ENCODE measurements around the gene PRR23E.

Gene PRR23E

DNA sequence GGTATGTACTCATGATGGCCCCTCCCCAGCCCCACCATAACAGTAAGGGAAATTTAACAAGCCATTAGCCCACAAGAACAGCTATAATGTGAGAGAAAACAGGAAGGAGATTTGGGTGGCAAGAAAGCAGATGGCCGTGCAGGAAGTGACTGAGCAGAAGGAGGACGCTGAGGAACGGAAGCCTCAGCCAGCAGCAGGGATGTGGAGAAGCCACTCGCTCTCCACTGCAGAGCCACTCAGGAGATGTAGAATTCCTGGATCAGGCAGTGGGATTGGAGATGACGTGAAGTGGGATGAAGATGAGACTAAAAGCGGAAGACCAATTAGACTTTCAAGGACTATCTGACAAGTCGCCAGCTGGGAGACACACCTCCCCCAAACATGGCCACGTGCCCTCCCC lies 31.2 kb downstream of the PRR23E start:
- no peaks in the 10 kb centered on the region for H3K27me3 ChIP-seq (ENCODE audit: control insufficient read depth, insufficient read depth, low read length, poor library complexity, severe bottlenecking)
- no peak overlapping the region for H3K27ac ChIP-seq (ENCODE audit: insufficient read depth, low read depth, low read length, poor library complexity, severe bottlenecking)
- 92 to 95% methylated on average over 8 of the region's 8 CpGs for WGBS, 2 experiments
- no peaks in the 10 kb centered on the region for H3K36me3 ChIP-seq (ENCODE audit: control insufficient read depth, insufficient read depth, low read length)
- no peaks in the 10 kb centered on the region for H3K9me3 ChIP-seq (ENCODE audit: control insufficient read depth, low read length)
- H3K4me1 ChIP-seq (ENCODE audit: control insufficient read depth, insufficient read depth, low read length) = peaks cover 23% of the 10 kb centered on the region
- H3K4me3 ChIP-seq (ENCODE audit: insufficient read depth, low read depth, low read length) = no peak overlapping the region

DNA sequence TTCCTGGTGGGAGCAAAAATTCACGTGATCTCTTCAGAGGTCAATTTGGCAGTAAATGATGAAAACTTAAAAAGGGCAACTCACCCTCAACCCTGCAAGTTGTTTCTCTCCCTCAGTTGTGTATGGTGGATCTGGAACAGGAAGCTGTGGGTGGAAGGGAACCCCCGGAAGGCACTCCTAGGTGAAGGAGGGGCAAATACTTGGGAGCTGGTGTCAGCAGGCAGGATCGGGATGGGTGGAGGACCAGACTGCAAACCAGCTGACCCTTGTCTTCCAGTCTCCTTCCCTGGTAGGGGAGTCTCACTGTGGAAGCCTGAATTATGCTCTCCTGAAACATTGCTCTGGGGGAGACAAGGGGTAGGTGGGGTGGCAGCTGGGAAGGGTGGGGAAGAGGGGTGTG lies 33.5 kb downstream of the PRR23E start:
- Histone ChIP-seq H3K27ac (ENCODE audit: insufficient read depth, low read depth, low read length, poor library complexity, severe bottlenecking) (no peak overlapping the region), H3K36me3 (ENCODE audit: control insufficient read depth, insufficient read depth, low read length) (no peaks in the 10 kb centered on the region), H3K4me1 (ENCODE audit: control insufficient read depth, insufficient read depth, low read length) (peaks cover 14% of the 10 kb centered on the region), H3K27me3 (ENCODE audit: control insufficient read depth, insufficient read depth, low read length, poor library complexity, severe bottlenecking) (no peaks in the 10 kb centered on the region), H3K4me3 (ENCODE audit: insufficient read depth, low read depth, low read length) (no peak overlapping the region), H3K9me3 (ENCODE audit: control insufficient read depth, low read length) (no peaks in the 10 kb centered on the region)
- 91 to 93% methylated on average over 3 of the region's 3 CpGs for WGBS, 2 experiments

DNA sequence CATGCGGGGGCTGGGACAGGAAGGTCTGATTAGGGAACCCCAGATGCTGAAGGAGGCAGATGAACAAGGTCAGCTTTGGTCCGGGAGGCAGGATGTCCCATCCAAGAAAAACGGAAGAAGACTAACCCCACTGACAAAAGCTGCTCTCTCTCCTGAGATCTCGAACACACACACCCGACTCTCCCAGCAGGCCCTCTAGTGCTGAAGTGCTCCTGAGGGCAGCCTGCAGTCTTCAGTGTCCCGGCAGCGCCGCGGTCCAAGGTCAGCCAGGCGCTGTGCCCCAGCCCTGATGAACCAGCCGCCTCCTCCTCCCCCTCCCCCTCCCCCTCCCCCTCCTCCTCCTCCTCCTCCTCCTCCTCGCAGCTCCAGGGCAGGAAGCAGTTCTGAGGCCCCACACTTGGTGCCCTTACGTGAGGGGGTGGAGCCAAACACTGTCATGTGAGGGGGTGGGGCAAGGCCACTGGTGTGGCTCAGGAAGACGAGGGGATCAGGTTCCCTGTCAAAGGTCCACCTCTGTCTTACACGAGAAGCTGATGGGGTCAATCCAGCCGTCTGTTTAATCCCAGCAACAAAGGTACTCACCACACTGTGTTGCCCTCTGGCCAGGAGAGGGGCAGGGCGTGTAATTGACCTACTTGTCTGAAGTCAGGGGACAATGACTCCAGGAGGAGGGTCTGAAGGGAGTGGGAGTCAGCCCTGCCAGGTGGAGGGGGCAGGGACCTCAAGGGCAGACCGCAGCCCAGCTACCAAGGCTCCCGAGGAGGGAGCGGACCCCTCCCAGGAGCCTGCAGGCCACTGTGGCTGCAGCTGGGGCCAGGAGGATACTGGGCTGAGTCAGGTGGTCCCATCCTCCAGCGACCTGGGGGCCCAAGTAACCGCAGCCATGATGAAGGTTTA lies 34.3 kb downstream of the PRR23E start:
- Histone ChIP-seq H3K27me3 (ENCODE audit: control insufficient read depth, insufficient read depth, low read length, poor library complexity, severe bottlenecking) (no peaks in the 10 kb centered on the region), H3K36me3 (ENCODE audit: control insufficient read depth, insufficient read depth, low read length) (no peaks in the 10 kb centered on the region), H3K4me3 (ENCODE audit: insufficient read depth, low read depth, low read length) (no peak overlapping the region), H3K9me3 (ENCODE audit: control insufficient read depth, low read length) (no peaks in the 10 kb centered on the region), H3K27ac (ENCODE audit: insufficient read depth, low read depth, low read length, poor library complexity, severe bottlenecking) (peak overlapping the region; percentile 12), H3K4me1 (ENCODE audit: control insufficient read depth, insufficient read depth, low read length) (peaks cover 7% of the 10 kb centered on the region)
- WGBS, 2 experiments = 65 to 68% methylated on average over 15 to 19 of the region's 22 CpGs

DNA sequence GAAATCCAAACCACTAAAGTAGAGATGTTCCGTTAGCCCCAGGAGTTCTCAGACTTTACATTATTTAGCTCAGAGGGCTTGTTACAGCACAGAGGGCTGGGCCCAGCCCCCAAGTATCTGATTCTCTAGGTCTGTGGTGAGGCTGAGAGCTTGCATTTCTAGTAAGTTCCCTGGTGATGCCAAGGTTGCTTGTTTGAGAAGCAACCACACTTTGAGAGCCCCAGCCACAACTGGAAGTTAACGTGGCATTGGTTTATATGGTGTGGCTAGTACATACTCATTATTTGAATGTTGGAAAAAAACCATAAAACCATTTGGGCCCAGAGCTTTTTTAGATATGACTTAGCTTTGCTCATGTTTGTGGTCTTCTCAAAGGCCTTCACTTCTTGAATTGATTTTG lies 35.9 kb downstream of the PRR23E start:
- no peak overlapping the region for H3K4me3 ChIP-seq (ENCODE audit: insufficient read depth, low read depth, low read length)
- H3K36me3 ChIP-seq (ENCODE audit: control insufficient read depth, insufficient read depth, low read length) = no peaks in the 10 kb centered on the region
- H3K27ac ChIP-seq (ENCODE audit: insufficient read depth, low read depth, low read length, poor library complexity, severe bottlenecking) = no peak overlapping the region
- WGBS, 2 experiments = 80 to 94% methylated on average over 2 of the region's 2 CpGs
- peaks cover 7% of the 10 kb centered on the region for H3K4me1 ChIP-seq (ENCODE audit: control insufficient read depth, insufficient read depth, low read length)
- H3K27me3 ChIP-seq (ENCODE audit: control insufficient read depth, insufficient read depth, low read length, poor library complexity, severe bottlenecking) = no peaks in the 10 kb centered on the region
- no peaks in the 10 kb centered on the region for H3K9me3 ChIP-seq (ENCODE audit: control insufficient read depth, low read length)

DNA sequence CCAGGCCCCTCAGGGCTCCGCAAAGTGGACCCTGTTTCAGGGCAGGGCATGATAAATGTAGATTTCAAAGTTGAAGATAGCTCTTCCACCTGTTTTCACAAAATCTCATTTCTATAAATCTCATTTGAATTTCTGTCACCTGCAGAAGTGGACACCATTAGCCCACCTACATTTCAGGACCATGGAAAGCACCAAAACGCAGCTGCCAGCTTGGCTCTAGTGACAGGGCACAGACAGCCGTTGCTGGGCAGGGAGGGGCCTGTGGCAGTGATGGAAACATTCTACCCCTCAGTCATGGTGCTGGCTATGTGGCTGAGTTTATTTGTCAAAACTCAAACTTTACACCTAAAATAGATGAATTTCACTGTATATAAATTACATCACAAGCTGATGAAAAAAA lies 40.4 kb downstream of the PRR23E start:
- no peaks in the 10 kb centered on the region for H3K36me3 ChIP-seq (ENCODE audit: control insufficient read depth, insufficient read depth, low read length)
- no peak overlapping the region for H3K27ac ChIP-seq (ENCODE audit: insufficient read depth, low read depth, low read length, poor library complexity, severe bottlenecking)
- WGBS, 2 experiments = 37 to 52% methylated on average over 3 of the region's 3 CpGs
- H3K9me3 ChIP-seq (ENCODE audit: control insufficient read depth, low read length) = no peaks in the 10 kb centered on the region
- H3K4me1 ChIP-seq (ENCODE audit: control insufficient read depth, insufficient read depth, low read length) = no peaks in the 10 kb centered on the region
- no peak overlapping the region for H3K4me3 ChIP-seq (ENCODE audit: insufficient read depth, low read depth, low read length)
- H3K27me3 ChIP-seq (ENCODE audit: control insufficient read depth, insufficient read depth, low read length, poor library complexity, severe bottlenecking) = no peaks in the 10 kb centered on the region

DNA sequence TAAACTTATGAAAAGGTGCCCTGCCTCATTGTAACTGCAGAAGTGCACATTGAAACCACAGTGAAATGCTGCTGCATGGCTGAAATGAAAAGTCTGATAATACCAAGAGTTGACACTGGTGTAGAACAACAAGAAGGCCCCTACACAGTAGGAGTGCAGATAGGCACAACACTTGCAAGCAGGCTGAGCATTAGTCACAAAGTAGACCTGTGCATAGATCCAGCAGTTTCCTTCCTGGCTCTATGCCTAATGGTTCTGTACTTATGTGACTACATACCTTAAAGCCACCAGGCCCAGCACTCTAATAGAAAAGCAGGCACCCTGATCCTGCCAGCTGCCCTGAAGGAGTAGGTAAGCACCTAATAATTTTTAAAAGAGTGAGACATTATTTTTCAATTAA lies 41.8 kb downstream of the PRR23E start:
- Histone ChIP-seq H3K4me3 (ENCODE audit: insufficient read depth, low read depth, low read length) (no peak overlapping the region), H3K9me3 (ENCODE audit: control insufficient read depth, low read length) (no peaks in the 10 kb centered on the region), H3K4me1 (ENCODE audit: control insufficient read depth, insufficient read depth, low read length) (no peaks in the 10 kb centered on the region), H3K36me3 (ENCODE audit: control insufficient read depth, insufficient read depth, low read length) (no peaks in the 10 kb centered on the region), H3K27me3 (ENCODE audit: control insufficient read depth, insufficient read depth, low read length, poor library complexity, severe bottlenecking) (no peaks in the 10 kb centered on the region), H3K27ac (ENCODE audit: insufficient read depth, low read depth, low read length, poor library complexity, severe bottlenecking) (no peak overlapping the region)

DNA sequence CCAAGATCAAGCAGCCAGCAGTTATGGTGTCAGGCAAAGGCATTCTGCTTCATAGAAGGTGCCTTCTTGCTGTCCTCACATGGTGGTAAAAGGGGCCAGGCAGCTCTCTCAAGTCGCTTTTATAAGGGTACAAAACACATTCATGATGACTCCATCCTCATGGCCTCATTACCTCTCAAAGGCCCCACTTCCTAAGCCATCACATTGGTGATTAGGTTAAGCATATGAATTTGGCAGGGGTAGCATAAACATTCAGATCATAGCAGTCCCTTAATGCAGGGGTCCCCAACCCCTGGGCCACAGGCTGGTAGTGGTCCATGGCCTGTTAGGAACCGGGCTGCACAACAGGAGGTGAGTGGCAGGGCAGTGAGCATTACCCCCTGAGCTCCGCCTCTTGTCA lies 42.8 kb downstream of the PRR23E start:
- Histone ChIP-seq H3K36me3 (ENCODE audit: control insufficient read depth, insufficient read depth, low read length) (no peaks in the 10 kb centered on the region), H3K4me3 (ENCODE audit: insufficient read depth, low read depth, low read length) (no peak overlapping the region), H3K9me3 (ENCODE audit: control insufficient read depth, low read length) (no peaks in the 10 kb centered on the region), H3K27ac (ENCODE audit: insufficient read depth, low read depth, low read length, poor library complexity, severe bottlenecking) (no peak overlapping the region), H3K4me1 (ENCODE audit: control insufficient read depth, insufficient read depth, low read length) (no peaks in the 10 kb centered on the region), H3K27me3 (ENCODE audit: control insufficient read depth, insufficient read depth, low read length, poor library complexity, severe bottlenecking) (no peaks in the 10 kb centered on the region)
- WGBS, 2 experiments = 81 to 88% methylated on average over 3 of the region's 3 CpGs

DNA sequence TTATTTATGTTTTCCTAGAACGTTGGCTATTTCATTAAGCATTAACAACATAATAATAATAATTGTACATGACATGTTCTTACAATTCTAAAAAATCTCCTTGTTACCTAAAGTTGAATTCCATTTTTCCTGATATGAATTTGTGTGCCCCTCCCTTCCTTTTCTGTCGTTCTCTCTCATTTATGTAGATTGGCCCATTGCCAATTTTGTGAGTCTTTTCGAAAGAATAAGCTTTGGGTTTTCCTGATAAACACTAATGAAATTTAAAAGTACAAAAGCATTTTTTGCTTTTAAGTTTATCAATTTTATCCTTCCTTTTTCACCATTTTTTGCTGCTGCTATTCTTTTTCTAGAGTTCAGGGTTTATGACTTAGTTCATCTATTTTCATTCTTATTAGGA lies 44.9 kb downstream of the PRR23E start:
- no peaks in the 10 kb centered on the region for H3K9me3 ChIP-seq (ENCODE audit: control insufficient read depth, low read length)
- WGBS, 2 experiments = 78 to 80% methylated on average over 1 to 2 of the region's 3 CpGs

DNA sequence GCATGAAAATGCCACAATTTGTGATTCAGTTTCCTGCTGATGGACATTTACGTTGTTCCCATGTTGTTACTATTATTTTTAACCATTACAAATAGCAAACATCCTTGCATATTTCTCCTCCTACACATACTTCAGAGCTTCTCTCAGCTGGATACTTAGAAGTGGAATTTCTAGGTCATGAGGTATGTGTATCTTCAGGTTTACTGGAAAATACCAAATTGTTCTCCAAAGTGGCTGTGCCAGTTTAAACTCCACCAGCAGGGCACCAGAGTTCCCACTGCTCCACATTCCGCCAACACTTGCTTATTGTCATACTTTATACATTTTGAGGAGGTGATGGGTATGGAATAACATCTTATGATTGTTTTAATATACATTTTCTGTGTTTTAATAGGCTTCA lies 45.7 kb downstream of the PRR23E start:
- Histone ChIP-seq H3K27ac (ENCODE audit: insufficient read depth, low read depth, low read length, poor library complexity, severe bottlenecking) (no peak overlapping the region), H3K9me3 (ENCODE audit: control insufficient read depth, low read length) (no peaks in the 10 kb centered on the region), H3K4me1 (ENCODE audit: control insufficient read depth, insufficient read depth, low read length) (no peaks in the 10 kb centered on the region), H3K36me3 (ENCODE audit: control insufficient read depth, insufficient read depth, low read length) (no peaks in the 10 kb centered on the region), H3K4me3 (ENCODE audit: insufficient read depth, low read depth, low read length) (no peak overlapping the region), H3K27me3 (ENCODE audit: control insufficient read depth, insufficient read depth, low read length, poor library complexity, severe bottlenecking) (no peaks in the 10 kb centered on the region)
- WGBS, 2 experiments = 92 to 100% methylated on average over 1 of the region's 2 CpGs

More for the DNA sequence above, 44.9 kb downstream of the PRR23E start:
- H3K27ac ChIP-seq (ENCODE audit: insufficient read depth, low read depth, low read length, poor library complexity, severe bottlenecking) = no peak overlapping the region
- H3K4me1 ChIP-seq (ENCODE audit: control insufficient read depth, insufficient read depth, low read length) = no peaks in the 10 kb centered on the region
- no peak overlapping the region for H3K4me3 ChIP-seq (ENCODE audit: insufficient read depth, low read depth, low read length)
- H3K27me3 ChIP-seq (ENCODE audit: control insufficient read depth, insufficient read depth, low read length, poor library complexity, severe bottlenecking) = no peaks in the 10 kb centered on the region
- no peaks in the 10 kb centered on the region for H3K36me3 ChIP-seq (ENCODE audit: control insufficient read depth, insufficient read depth, low read length)

DNA sequence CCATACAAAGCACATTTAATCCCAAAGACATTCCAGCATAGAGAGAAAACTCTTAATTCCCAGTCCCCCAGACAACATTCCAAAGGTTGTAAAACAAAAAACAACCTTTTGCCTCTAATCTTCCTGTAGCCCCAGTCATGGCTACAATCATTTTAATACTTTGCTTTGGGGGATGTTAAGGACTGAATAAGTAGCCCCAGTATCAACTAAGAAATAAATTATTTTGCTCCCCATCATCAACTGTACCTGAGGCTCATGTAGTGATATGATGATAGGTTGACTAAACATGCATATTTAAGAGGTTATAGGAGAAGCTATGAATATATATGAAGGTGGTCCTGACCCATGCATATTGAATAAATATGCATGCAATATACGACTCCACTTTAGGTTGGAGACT lies 54.4 kb downstream of the PRR23E start:
- H3K4me3 ChIP-seq (ENCODE audit: insufficient read depth, low read depth, low read length) = no peak overlapping the region
- H3K4me1 ChIP-seq (ENCODE audit: control insufficient read depth, insufficient read depth, low read length) = no peaks in the 10 kb centered on the region
- no peak overlapping the region for H3K27ac ChIP-seq (ENCODE audit: insufficient read depth, low read depth, low read length, poor library complexity, severe bottlenecking)
- H3K36me3 ChIP-seq (ENCODE audit: control insufficient read depth, insufficient read depth, low read length) = no peaks in the 10 kb centered on the region
- 86 to 96% methylated on average over 1 of the region's 1 CpG for WGBS, 2 experiments
- no peaks in the 10 kb centered on the region for H3K27me3 ChIP-seq (ENCODE audit: control insufficient read depth, insufficient read depth, low read length, poor library complexity, severe bottlenecking)
- H3K9me3 ChIP-seq (ENCODE audit: control insufficient read depth, low read length) = peaks cover 5% of the 10 kb centered on the region

Data from ectodermal cell (in vitro differentiated cells).